Natural killer cell (primary cell): ENCODE measurements around the gene ENOX2. TPM values are rescaled to one million over a fixed set of nuclear protein-coding genes. Genes with fewer than 3 reads are reported as not detected.
"Not testable (repeated sequence)": the region's sequence is repeated elsewhere in the genome, so short reads cannot be mapped to it uniquely, and the experiment has no call there.

Source experiments
- ATAC-seq, 3 donors: fragments of 150-1000 bp in 2 of 3; fragments of 200-7000 bp in 1 of 3; cut with Tn5 transposase; 1 replicate in 1 of 3; 2 replicates in 2 of 3; pipeline ENCODE4 v1.10.0; 2021; ENCODE audit warnings: mild to moderate bottlenecking in 2 of 3, moderate library complexity in 2 of 3
- DNase-seq, 2 donors: peaks; one replicate each; pipeline versions ENCODE4 v3.0.0 to v3.0.0-alpha.2; 2013 to 2021; ENCODE audit warnings: mixed read lengths in 1 of 2
- H3K27ac ChIP-seq: one replicate; pipeline ENCODE4 v1.5.1; 2013; ENCODE audit warnings: mild to moderate bottlenecking, low read length
- H3K27me3 ChIP-seq: one replicate; pipeline ENCODE4 v1.6.1; 2013; ENCODE audit warnings: low read length; ENCODE audit not compliant: control insufficient read depth, insufficient read depth
- H3K36me3 ChIP-seq: one replicate; pipeline ENCODE4 v1.6.1; 2013; ENCODE audit warnings: low read length; ENCODE audit not compliant: control insufficient read depth, insufficient read depth
- H3K4me1 ChIP-seq: one replicate; pipeline ENCODE4 v1.6.1; 2013; ENCODE audit warnings: low read length; ENCODE audit not compliant: control insufficient read depth, insufficient read depth
- H3K4me3 ChIP-seq: one replicate; pipeline ENCODE4 v1.5.1; 2013; ENCODE audit warnings: low read length
- H3K9me3 ChIP-seq: one replicate; pipeline ENCODE4 v1.6.1; 2013; ENCODE audit warnings: low read length; ENCODE audit not compliant: control insufficient read depth, insufficient read depth
- H3K27ac Mint-ChIP-seq, 2 donors: one replicate each; pipeline ENCODE4 v1.8.0; 2022; ENCODE audit warnings: mild to moderate bottlenecking in 2 of 2, mixed read lengths in 2 of 2, moderate library complexity in 1 of 2
- H3K27me3 Mint-ChIP-seq, 2 donors: one replicate each; pipeline ENCODE4 v1.8.0; 2022; ENCODE audit warnings: low read depth in 2 of 2, mixed read lengths in 2 of 2
- H3K36me3 Mint-ChIP-seq: one replicate; pipeline ENCODE4 v1.8.0; 2022; ENCODE audit warnings: mixed read lengths
- H3K4me1 Mint-ChIP-seq, 2 donors: one replicate each; pipeline ENCODE4 v1.8.0; 2022; ENCODE audit warnings: mixed read lengths in 2 of 2
- H3K4me3 Mint-ChIP-seq: one replicate; pipeline ENCODE4 v1.8.0; 2022; ENCODE audit warnings: mild to moderate bottlenecking, moderate library complexity, mixed read lengths
- H3K9me3 Mint-ChIP-seq, 2 donors: one replicate each; pipeline ENCODE4 v1.8.0; 2022; ENCODE audit warnings: mixed read lengths in 2 of 2
- CTCF ChIP-seq: fragments of 200-600 bp; IDR thresholded peaks from one replicate; pipeline ENCODE4 v1.8.0; 2022; ENCODE audit warnings: antibody characterized with exemption
- WGBS: methylation state at CpG from one replicate; pipeline ENCODE4 v1.1.7; 2013; ENCODE audit warnings: missing lambda C conversion rate; ENCODE audit not compliant: insufficient coverage; 5-methylcytosine and 5-hydroxymethylcytosine counted together
- intact Hi-C: fragments of 100-400 bp; cut with micrococcal nuclease; formaldehyde crosslinking; loops from one replicate; pipeline ENCODE4 v1.14.2; 2022
- total RNA-seq, 4 donors: library from RNA; stranded (reverse); fragments of 120-200 nt in 1 of 4; gene quantifications; one replicate each; pipeline versions ENCODE4 v1.2.3 to v1.2.4, GENCODE V29; 2013 to 2022

Gene ENOX2
- total RNA-seq, 3 donors from 2014 or later (not counting 1 experiment from before 2014, with no cell fraction given), result 9.3 to 14.7 (median 13.3) TPM

DNA sequence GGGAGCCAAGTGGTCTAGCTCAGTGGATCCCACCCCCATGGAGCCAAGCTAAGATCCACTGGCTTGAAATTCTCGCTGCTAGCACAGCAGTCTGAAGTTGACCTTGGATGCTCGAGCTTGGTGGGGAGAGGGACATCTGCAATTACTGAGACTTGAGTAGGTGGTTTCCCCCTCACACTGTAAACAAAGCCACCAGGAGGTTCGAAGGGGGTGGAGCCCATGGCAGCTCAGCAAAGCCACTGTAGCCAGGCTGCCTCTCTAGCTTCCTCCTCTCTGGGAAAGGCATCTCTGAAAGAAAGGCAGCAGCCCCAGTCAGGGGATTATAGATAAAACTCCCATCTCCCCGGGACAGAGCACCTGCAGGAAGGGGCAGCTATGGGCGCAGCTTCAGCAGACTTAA, 89.1 kb downstream of the ENOX2 start:
- ATAC-seq, H3K27me3 Mint-ChIP-seq, intact Hi-C loops, H3K36me3 Mint-ChIP-seq, H3K4me1 ChIP-seq, H3K27ac Mint-ChIP-seq, H3K36me3 ChIP-seq, H3K27ac ChIP-seq, H3K9me3 ChIP-seq, H3K4me3 Mint-ChIP-seq, H3K9me3 Mint-ChIP-seq, H3K4me3 ChIP-seq, H3K27me3 ChIP-seq, DNase-seq: not testable (repeated sequence)
- peaks cover 5 to 20% of the 10 kb centered on the region in 2 donors for H3K4me1 Mint-ChIP-seq
- 90% methylated on average over 5 of the region's 5 CpGs for WGBS

DNA sequence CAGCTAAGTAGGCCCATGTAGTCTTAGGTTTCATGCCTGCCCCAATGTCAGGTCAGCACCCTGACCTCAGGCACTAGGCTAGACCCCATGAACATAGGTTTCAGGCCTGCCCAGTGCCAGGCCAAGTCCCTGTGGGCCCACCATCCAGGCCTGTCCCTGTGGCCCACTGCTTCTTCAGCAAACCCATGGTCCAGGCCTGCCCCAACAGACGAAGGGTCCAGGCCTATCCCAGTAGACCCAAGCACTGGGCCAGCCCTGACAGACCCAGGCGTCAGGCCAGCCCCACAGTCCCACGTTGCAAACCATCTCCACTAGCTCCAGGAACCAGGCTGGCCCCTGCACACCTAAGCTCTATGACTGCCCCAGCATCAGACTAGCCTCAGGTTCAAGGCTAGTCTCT, 92.4 kb downstream of the ENOX2 start:
- no peak for DNase-seq
- Mint-ChIP-seq H3K4me1 (peaks cover 5 to 12% of the 10 kb centered on the region in 2 donors), H3K4me3 (no peak overlapping the region), H3K9me3 (peaks cover 4 to 8% of the 10 kb centered on the region in 2 donors), H3K36me3 (no peaks in the 10 kb centered on the region), H3K27ac (no peak overlapping the region), H3K27me3 (no peaks in the 10 kb centered on the region)
- no peak for ATAC-seq
- Histone ChIP-seq H3K27ac (no peak overlapping the region), H3K27me3 (no peaks in the 10 kb centered on the region), H3K4me3 (no peak overlapping the region), H3K9me3 (no peaks in the 10 kb centered on the region), H3K4me1 (no peaks in the 10 kb centered on the region), H3K36me3 (no peaks in the 10 kb centered on the region)
- intact Hi-C loops, result no loop called here
- no peak for TF ChIP-seq CTCF
- WGBS, result 96% methylated on average over 3 of the region's 3 CpGs

DNA sequence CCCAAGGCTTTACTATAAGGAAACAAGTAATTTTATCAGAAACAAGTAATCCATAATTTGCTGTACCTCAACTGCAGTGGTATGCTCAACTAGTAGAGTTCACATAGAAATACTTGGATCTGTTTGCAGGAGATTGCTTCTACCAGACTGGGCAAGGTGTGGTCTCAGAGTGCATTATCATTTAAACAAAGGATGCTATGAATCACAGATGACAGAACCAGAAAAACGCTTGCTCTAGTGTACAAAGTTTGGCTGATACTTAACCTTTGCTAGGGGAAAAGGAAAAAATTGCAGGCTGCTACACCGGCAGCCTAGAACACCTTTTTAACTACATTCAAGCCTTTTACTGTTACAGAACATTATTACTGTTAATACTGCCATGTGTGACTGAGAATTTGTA, 97.1 kb downstream of the ENOX2 start:
- no peak overlapping the region for H3K27ac Mint-ChIP-seq
- no peak for DNase-seq
- ATAC-seq, result no peak
- H3K36me3 ChIP-seq, result no peaks in the 10 kb centered on the region
- H3K4me3 ChIP-seq, result no peak overlapping the region
- H3K27ac ChIP-seq, result no peak overlapping the region
- no peaks in the 10 kb centered on the region for H3K27me3 ChIP-seq
- no peak for TF ChIP-seq CTCF
- 89% methylated on average over 1 of the region's 2 CpGs for WGBS
- H3K27me3 Mint-ChIP-seq, result peaks cover 0 to 6% of the 10 kb centered on the region in 2 donors
- no peaks in the 10 kb centered on the region for H3K36me3 Mint-ChIP-seq
- intact Hi-C loops, result no loop called here
- H3K4me3 Mint-ChIP-seq, result no peak overlapping the region
- H3K4me1 ChIP-seq, result no peaks in the 10 kb centered on the region
- no peaks in the 10 kb centered on the region for H3K9me3 ChIP-seq
- no peaks in the 10 kb centered on the region for H3K9me3 Mint-ChIP-seq
- peaks cover 5 to 6% of the 10 kb centered on the region in 2 donors for H3K4me1 Mint-ChIP-seq

DNA sequence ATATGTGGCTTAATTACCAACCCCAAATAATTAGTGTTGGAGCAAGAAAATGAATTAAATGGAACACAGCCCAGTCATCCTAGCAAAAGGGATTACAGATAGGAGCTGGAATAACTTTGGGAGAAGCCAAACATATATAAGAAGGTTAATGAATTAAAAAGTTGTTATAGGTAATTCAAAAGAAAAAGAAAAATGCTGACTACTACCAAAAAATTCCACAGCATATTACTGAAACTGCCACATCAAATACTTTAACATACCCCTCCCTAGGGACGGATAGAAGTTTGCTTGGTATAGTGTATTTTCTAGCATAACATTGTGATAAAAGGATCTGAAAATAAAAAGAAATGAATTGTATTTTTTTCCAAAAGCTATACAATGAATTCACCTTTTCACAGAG, 99.5 kb downstream of the ENOX2 start:
- intact Hi-C loops, result no loop called here
- no CpG with 5 or more reads among the region's 1 CpG for WGBS
- H3K27me3 ChIP-seq, result no peaks in the 10 kb centered on the region
- no peak overlapping the region for H3K27ac ChIP-seq
- Mint-ChIP-seq H3K27ac (no peak overlapping the region), H3K36me3 (no peaks in the 10 kb centered on the region), H3K4me3 (no peak overlapping the region), H3K27me3 (peaks cover 0 to 6% of the 10 kb centered on the region in 2 donors), H3K9me3 (no peaks in the 10 kb centered on the region), H3K4me1 (peaks cover 0 to 5% of the 10 kb centered on the region in 2 donors)
- no peak overlapping the region for H3K4me3 ChIP-seq
- no peaks in the 10 kb centered on the region for H3K4me1 ChIP-seq
- DNase-seq (no peak), ATAC-seq (no peak)
- no peak for TF ChIP-seq CTCF
- H3K9me3 ChIP-seq, result no peaks in the 10 kb centered on the region
- H3K36me3 ChIP-seq, result no peaks in the 10 kb centered on the region
